SK-N-SH (cell line): ENCODE measurements around the gene PXDN. TPM values are rescaled to one million over a fixed set of nuclear protein-coding genes. Genes with fewer than 3 reads are reported as not detected.

Experiments used
- CTCF ChIA-PET: fragments of 300-600, 350-600 bp; formaldehyde crosslinking; extraction: SDS; loops from one replicate; lab custom pipeline; 2021; lab: Yijun Ruan, JAX
- POLR2A ChIA-PET: fragments of 350-600 bp; sonication (Branson Sonifier 250); formaldehyde crosslinking; extraction: SDS; loops from one replicate; lab custom pipeline; 2020; ENCODE audit warnings: antibody characterized with exemption, inconsistent platforms; lab: Yijun Ruan, JAX
- DNase-seq: peaks from one replicate; pipeline ENCODE4 v3.0.0; 2012
- H2AFZ ChIP-seq: fragments of 200-600 bp; sonication (generic); 2 replicates; pipeline ENCODE4 v1.8.1; 2016; ENCODE audit warnings: antibody characterized with exemption, mild to moderate bottlenecking, low read depth
- H3F3A ChIP-seq: fragments of 200-600 bp; sonication (generic); replicated peaks from 2 replicates; pipeline ENCODE3; 2016; ENCODE audit warnings: antibody characterized with exemption, mild to moderate bottlenecking; ENCODE audit not compliant: insufficient read depth
- H3K27ac ChIP-seq, 2 experiments: fragments of 200-500 bp in 1 of 2; fragments of 200-600 bp in 1 of 2; sonication (Bioruptor generic) in 1 of 2; sonication (generic), shearing (Covaris generic) in 1 of 2; 2 replicates each; pipeline versions ENCODE4 v1.5.1 to v1.6.1; 2014 to 2016; ENCODE audit warnings: low read depth in 2 of 2, inconsistent platforms in 1 of 2, low read length in 1 of 2, mild to moderate bottlenecking in 1 of 2, mixed read lengths in 1 of 2
- H3K27me3 ChIP-seq: fragments of 200-600 bp; sonication (generic), shearing (Covaris generic); 2 replicates; pipeline ENCODE4 v1.6.1; 2016; ENCODE audit warnings: mixed run types; ENCODE audit not compliant: insufficient read depth
- H3K36me3 ChIP-seq, 2 experiments: fragments of 200-500 bp in 1 of 2; fragments of 200-600 bp in 1 of 2; sonication (Bioruptor generic) in 1 of 2; sonication (generic) in 1 of 2; replicated peaks in 1 of 2; 2 replicates each; pipeline versions ENCODE3 to v1.5.1; 2014 to 2016; ENCODE audit warnings: low read length in 1 of 2, mild to moderate bottlenecking in 1 of 2; ENCODE audit not compliant: insufficient read depth in 2 of 2, control insufficient read depth in 1 of 2
- H3K4me1 ChIP-seq, 2 experiments: fragments of 200-500 bp in 1 of 2; fragments of 200-600 bp in 1 of 2; sonication (Bioruptor generic) in 1 of 2; sonication (generic), shearing (Covaris generic) in 1 of 2; 2 replicates each; pipeline versions ENCODE4 v1.5.1 to v1.6.1; 2014 to 2016; ENCODE audit warnings: low read depth in 1 of 2, low read length in 1 of 2, mixed run types in 1 of 2; ENCODE audit not compliant: insufficient read depth in 2 of 2, control insufficient read depth in 1 of 2
- H3K4me2 ChIP-seq: fragments of 200-600 bp; sonication (generic), shearing (Covaris generic); 2 replicates; pipeline ENCODE4 v1.6.1; 2017; ENCODE audit warnings: mixed run types
- H3K4me3 ChIP-seq, 2 experiments: fragments of 200-500 bp in 1 of 2; fragments of 200-600 bp in 1 of 2; sonication (Bioruptor generic) in 1 of 2; sonication (generic), shearing (Covaris generic) in 1 of 2; 2 replicates each; pipeline versions ENCODE4 v1.5.1 to v1.8.1; 2014 to 2016; ENCODE audit warnings: low read depth in 2 of 2, inconsistent platforms in 1 of 2, low read length in 1 of 2, mild to moderate bottlenecking in 1 of 2, mixed read lengths in 1 of 2, moderate library complexity in 1 of 2
- H3K79me2 ChIP-seq: fragments of 200-600 bp; sonication (generic); 2 replicates; pipeline ENCODE4 v1.8.1; 2017; ENCODE audit warnings: mild to moderate bottlenecking; ENCODE audit not compliant: insufficient read depth
- H3K9ac ChIP-seq: fragments of 200-600 bp; sonication (generic); 2 replicates; pipeline ENCODE4 v1.6.1; 2017; ENCODE audit warnings: mixed run types
- H3K9me2 ChIP-seq: fragments of 200-600 bp; sonication (generic); 2 replicates; pipeline ENCODE4 v1.6.1; 2017; ENCODE audit warnings: mixed run types
- H3K9me3 ChIP-seq: fragments of 200-600 bp; sonication (generic); 2 replicates; pipeline ENCODE4 v1.6.1; 2017; ENCODE audit warnings: mixed run types, mild to moderate bottlenecking, moderate library complexity
- H4K20me1 ChIP-seq: fragments of 200-600 bp; sonication (generic); 2 replicates; pipeline ENCODE4 v1.6.1; 2017; ENCODE audit warnings: mild to moderate bottlenecking, mixed run types; ENCODE audit not compliant: insufficient read depth
- CHD2 ChIP-seq: fragments of 150-350 bp; IDR thresholded peaks from 2 replicates; pipeline ENCODE4 v1.6.1; 2018; ENCODE audit warnings: low read length; ENCODE audit not compliant: partially characterized antibody
- CTCF ChIP-seq: fragments of 200-600 bp; sonication (generic); IDR thresholded peaks from 2 replicates; pipeline ENCODE4 v1.6.1; 2017; ENCODE audit warnings: antibody characterized with exemption, mild to moderate bottlenecking, moderate library complexity
- EP300 ChIP-seq, 2 experiments: IDR thresholded peaks; 2 replicates each; pipeline versions ENCODE4 v1.4.0 to v1.6.1; 2012; ENCODE audit warnings: borderline replicate concordance in 1 of 2, low read depth in 1 of 2, low read length in 1 of 2
- FOSL2 ChIP-seq: IDR thresholded peaks from 2 replicates; pipeline ENCODE4 v1.4.0; 2012; ENCODE audit warnings: low read depth, mild to moderate bottlenecking, moderate library complexity, borderline replicate concordance
- FOXJ3 ChIP-seq: sonication (generic); formaldehyde crosslinking; IDR thresholded peaks from 2 replicates; pipeline ENCODE4 v1.5.1; 2020; ENCODE audit warnings: mild to moderate bottlenecking, missing genetic modification reagents
- FOXM1 ChIP-seq: IDR thresholded peaks from 2 replicates; pipeline ENCODE4 v1.4.0; 2012; ENCODE audit warnings: low read depth, mild to moderate bottlenecking
- GATA2 ChIP-seq: sonication (generic); formaldehyde crosslinking; IDR thresholded peaks from 2 replicates; pipeline ENCODE4 v1.5.0; 2020; ENCODE audit warnings: mild to moderate bottlenecking, missing genetic modification reagents
- JUND ChIP-seq: IDR thresholded peaks from 2 replicates; pipeline ENCODE4 v1.4.0; 2012
- MAX ChIP-seq: IDR thresholded peaks from 2 replicates; pipeline ENCODE4 v1.4.0; 2012; ENCODE audit warnings: low read depth
- NFIC ChIP-seq: IDR thresholded peaks from 2 replicates; pipeline ENCODE4 v1.4.0; 2012; ENCODE audit warnings: borderline replicate concordance
- NRF1 ChIP-seq: IDR thresholded peaks from 2 replicates; pipeline ENCODE4 v1.6.1; 2012; ENCODE audit warnings: low read depth, mild to moderate bottlenecking, low read length
- PBX3 ChIP-seq: IDR thresholded peaks from 2 replicates; pipeline ENCODE4; 2012
- RAD21 ChIP-seq: IDR thresholded peaks from 2 replicates; pipeline ENCODE4 v1.6.1; 2012; ENCODE audit warnings: mild to moderate bottlenecking, low read length
- RFX5 ChIP-seq: IDR thresholded peaks from 2 replicates; pipeline ENCODE4 v1.6.1; 2012; ENCODE audit warnings: mild to moderate bottlenecking, improper control_type of control experiment, low read length
- RXRA ChIP-seq: IDR thresholded peaks from 2 replicates; pipeline ENCODE4 v1.4.0; 2012; ENCODE audit warnings: low read depth, mild to moderate bottlenecking, borderline replicate concordance
- TCF12 ChIP-seq: IDR thresholded peaks from 2 replicates; pipeline ENCODE4 v1.4.0; 2012
- TEAD4 ChIP-seq: IDR thresholded peaks from 2 replicates; pipeline ENCODE4 v1.4.0; 2012; ENCODE audit warnings: mild to moderate bottlenecking, borderline replicate concordance; ENCODE audit not compliant: insufficient read depth
- USF2 ChIP-seq: fragments of 150-350 bp; IDR thresholded peaks from 2 replicates; pipeline ENCODE4 v1.6.1; 2017; ENCODE audit warnings: antibody characterized with exemption, low read length, low read depth, borderline replicate concordance
- YY1 ChIP-seq: IDR thresholded peaks from 2 replicates; pipeline ENCODE4 v1.4.0; 2012; ENCODE audit warnings: low read depth, mild to moderate bottlenecking
- WGBS: methylation state at CpG from one replicate; pipeline ENCODE4 v1.1.6; 2017; ENCODE audit warnings: low lambda C conversion rate; 5-methylcytosine and 5-hydroxymethylcytosine counted together
- polyA plus RNA-seq, 3 experiments: library from polyadenylated mRNA; depleted of rRNA; stranded (reverse); fragments of >200 nt; gene quantifications; 2 replicates each; pipeline ENCODE4 v1.2.3, GENCODE V29; 2012

PXDN gene
- polyA plus RNA-seq, 1 of the 3 experiments (the other 2 are of a cell fraction), result 146 TPM

- no peak for TF ChIP-seq USF2
- TF ChIP-seq FOXM1, result no peak
- no peak for TF ChIP-seq YY1
- no peak for TF ChIP-seq NFIC
- TF ChIP-seq RAD21, result no peak
Measured at GRCh38 chr2:1664076-1664605, 80.2 kb downstream of the PXDN start (continued).

GRCh38 chr2:1663621-1664020 lies 80.7 kb downstream of the PXDN start:
- no peaks in the 10 kb centered on the region for H3K27me3 ChIP-seq
- H3K9me2 ChIP-seq, result no peaks in the 10 kb centered on the region
- no peaks in the 10 kb centered on the region for H4K20me1 ChIP-seq
- no peak overlapping the region for H3K4me3 ChIP-seq
- H3K27ac ChIP-seq, result no peak overlapping the region; a peak in 1 of 4 replicates
- CTCF ChIA-PET, result interaction anchor here (0.9 to 3.6 kb wide), 8 partner anchors 11 to 119 kb away, joined by 3 to 15 read pairs (median 5); no protein-coding TSS in a partner anchor
- peaks cover 0 to 21% of the 10 kb centered on the region in 2 experiments; a peak in 1 of 4 replicates for H3K4me1 ChIP-seq
- H3K9me3 ChIP-seq, result no peaks in the 10 kb centered on the region
- no peak overlapping the region for H3K9ac ChIP-seq
- 90% methylated on average over 10 of the region's 16 CpGs for WGBS
- no peaks in the 10 kb centered on the region for H3F3A ChIP-seq
- TF ChIP-seq USF2 (no peak), MAX (no peak), FOXJ3 (CRISPR knock-in tag) (no peak), PBX3 (no peak), EP300 (IDR thresholded peaks at IDR 0.05; ENCODE audit: borderline replicate concordance in 1 of 2, low read depth in 1 of 2, low read length in 1 of 2) (no peak), TEAD4 (no peak), RFX5 (no peak), TCF12 (no peak), FOXM1 (no peak), NRF1 (no peak), JUND (no peak), FOSL2 (no peak), RXRA (no peak), CTCF (no peak), GATA2 (CRISPR knock-in tag) (no peak), CHD2 (no peak)
- POLR2A ChIA-PET, result no interaction called here
- DNase-seq, result no peak
- no peak overlapping the region for H3K4me2 ChIP-seq
- H3K79me2 ChIP-seq, result peaks cover 15% of the 10 kb centered on the region; the same call in 1 of the 2 replicates
- H3K36me3 ChIP-seq, result peaks cover 70 to 84% of the 10 kb centered on the region in 2 experiments
- H2AFZ ChIP-seq, result no peak overlapping the region
